ENCODE data around the gene MYO1G.
"Not testable (repeated sequence)": the region's sequence is repeated elsewhere in the genome, so short reads cannot be mapped to it uniquely, and the experiment has no call there.

MYO1G gene

DNA sequence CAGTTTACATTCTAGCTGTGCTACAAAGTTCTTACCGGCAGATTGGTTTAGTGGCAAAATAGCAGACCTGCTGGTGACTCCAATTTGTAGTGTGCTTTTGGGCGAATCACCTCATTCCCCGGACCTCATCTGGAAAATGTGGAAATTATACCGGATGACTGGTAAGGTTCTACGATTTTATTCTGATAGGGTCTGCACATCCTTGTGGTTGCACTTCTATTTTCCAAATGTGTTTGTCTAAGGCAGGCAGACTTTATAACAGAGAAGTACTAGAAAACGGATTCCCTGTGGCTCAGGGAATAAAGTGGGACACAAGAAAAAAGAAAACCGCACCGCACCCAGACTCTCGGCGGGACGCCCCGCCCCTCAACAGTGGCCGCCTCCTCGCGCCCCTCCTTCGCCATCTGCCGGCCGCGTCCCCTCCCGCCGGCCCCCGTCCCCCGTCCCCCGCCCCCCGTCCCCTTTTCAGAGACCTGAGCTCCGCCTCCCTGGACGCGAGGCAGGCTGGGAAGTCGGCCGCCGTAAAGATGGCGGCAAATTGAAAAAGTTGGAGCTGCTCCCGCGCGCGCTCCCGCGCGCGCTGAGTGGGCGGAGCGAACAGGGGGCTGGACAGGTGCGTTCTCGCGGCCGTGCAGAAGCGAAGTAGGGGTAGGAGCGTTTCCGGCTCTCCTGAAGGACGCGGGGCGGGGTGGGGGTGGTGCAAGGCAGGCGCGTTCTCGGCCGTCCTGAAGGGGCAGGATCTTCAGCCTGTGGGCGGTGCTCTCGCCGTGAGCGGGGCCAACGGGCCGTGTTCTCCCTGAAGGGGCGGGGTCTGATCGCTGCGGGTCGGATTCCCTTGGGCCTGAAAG, 20.7 kb upstream of the MYO1G start:
- in situ Hi-C loops (cut with HindIII; ENCODE audit: low sequenced_read_pairs): no loop called here

DNA sequence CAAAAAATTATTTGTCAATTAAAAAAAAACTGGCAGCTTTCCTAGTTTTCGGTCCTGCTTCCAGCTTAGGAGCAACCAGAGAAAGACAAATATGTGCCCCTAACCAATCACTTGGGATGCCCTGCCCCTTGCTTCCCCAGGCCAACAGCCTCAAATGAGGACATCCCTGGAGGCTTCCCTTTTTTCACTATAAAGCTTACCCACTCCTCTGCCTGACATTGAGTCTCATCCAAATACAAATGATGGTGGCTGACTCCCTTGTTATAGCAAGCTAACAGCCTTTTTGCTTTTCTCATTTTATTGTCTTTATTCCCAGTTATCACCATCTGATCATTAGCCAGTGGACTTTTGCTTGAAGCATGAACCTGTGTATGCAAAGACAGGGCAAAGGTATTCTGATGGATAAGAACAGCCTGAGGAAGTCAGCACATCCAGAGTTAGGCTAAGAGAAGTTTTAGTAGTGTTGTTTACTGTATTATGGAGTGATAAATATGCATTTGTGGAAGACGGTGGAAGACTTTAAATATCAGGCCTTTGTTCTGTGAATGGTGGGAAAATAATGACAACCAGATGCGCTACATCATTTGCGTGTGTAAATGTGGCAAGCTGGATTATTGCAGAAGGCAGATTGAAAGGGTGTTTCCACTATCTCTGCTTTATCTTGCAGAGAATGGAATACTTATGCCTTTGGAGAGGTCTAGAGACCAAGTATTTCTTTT, 19.5 kb upstream of the MYO1G start:
- in situ Hi-C loops (cut with HindIII; ENCODE audit: low sequenced_read_pairs): no loop called here

DNA sequence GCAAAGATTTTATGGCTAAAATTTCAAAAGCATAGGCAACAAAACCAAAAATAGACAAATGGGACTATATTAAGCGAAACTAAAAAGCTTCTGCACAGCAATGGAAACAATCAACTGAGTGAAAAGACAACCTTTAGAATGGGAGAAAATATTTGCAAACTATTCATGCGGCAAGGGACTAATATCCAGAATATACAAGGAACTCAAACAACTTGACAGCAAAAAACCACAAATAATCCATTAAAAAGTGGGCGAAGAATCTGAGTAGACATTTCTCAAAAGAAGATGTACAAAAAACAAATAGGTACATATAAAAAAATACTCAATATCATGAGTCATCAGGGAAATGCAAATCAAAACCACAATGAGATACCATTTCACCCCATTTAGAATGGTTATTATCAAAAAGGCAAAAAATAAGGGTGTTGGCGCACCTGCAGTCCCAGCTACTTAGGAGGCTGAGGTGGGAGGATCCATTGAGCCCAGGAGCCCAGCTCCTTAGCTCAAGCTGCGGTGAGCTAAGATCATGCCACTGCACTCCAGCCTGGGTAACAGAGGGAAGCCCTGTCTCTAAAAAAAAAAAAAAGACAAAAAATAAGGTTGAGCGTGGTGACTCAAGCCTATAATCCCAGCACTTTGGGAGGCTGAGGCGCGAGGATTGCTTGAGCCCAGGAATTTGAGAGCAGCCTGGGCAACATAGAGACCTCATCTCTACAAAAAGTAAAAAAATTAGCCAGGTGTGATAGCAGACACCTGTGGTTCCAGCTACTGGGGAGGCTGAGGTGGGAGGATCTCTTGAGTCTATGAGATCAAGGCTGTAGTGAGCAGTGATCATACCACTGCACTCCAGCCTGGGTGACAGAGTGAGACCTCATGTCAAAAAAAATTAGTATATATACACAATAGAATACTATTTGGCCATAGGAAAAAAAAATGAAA, 17.0 kb upstream of the MYO1G start:
- in situ Hi-C loops (cut with HindIII; ENCODE audit: low sequenced_read_pairs): no loop called here

DNA sequence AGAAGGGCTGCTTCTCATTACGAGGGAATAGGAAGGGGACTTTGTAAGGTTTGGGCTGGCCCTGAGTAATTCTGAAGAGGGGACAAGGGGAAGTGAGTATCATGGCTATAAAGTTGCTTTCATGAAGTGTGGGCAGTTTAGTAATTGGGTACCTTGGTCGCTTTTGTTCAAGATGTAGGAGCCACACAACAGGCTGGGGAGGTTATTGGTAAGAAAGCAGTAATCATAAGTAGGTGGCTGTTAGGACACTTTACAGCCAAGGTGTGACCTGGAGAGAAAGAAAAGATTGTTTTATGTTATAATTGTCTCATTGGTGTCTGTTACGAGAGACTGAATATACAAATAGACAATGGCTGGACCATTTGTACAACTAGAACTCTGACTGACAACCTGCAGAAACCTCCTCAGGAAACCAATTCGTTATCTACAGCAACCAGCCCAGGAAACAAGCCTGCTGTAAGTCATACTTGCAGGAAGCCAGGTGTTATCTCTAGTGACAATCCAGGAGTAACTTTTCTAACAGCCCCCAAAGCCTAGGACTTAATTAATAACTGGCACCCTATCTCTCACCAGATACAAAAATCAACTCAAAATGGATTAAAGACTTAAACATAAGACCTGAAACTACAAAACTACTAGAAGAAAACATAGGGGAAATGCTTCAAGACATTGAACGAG, 16.2 kb upstream of the MYO1G start:
- in situ Hi-C loops (cut with HindIII; ENCODE audit: low sequenced_read_pairs): no loop called here

DNA sequence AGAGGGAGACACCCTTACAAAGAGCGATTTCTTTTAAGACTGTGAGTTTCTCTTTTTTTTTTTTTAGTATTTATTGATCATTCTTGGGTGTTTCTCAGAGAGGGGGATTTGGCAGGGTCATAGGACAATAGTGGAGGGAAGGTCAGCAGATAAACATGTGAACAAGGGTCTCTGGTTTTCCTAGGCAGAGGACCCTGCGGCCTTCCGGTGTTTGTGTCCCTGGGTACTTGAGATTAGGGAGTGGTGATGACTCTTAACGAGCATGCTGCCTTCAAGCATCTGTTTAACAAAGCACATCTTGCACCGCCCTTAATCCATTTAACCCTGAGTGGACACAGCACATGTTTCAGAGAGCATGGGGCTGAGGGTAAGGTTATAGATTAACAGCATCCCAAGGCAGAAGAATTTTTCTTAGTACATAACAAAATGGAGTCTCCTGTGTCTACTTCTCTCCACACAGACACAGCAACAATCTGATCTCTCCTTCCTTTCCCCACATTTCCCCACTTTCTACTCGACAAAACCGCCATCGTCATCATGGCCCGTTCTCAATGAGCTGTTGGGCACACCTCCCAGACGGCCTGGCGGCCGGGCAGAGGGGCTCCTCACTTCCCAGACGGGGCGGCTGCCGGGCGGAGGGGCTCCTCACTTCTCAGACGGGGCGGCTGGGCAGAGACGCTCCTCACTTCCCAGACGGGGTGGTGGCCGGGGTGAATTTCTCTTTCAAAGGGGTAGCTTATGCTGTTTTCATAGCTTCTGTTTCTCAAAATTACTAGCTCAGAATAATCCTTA, 13.4 kb upstream of the MYO1G start:
- in situ Hi-C loops (cut with HindIII; ENCODE audit: low sequenced_read_pairs): not testable (repeated sequence)

DNA sequence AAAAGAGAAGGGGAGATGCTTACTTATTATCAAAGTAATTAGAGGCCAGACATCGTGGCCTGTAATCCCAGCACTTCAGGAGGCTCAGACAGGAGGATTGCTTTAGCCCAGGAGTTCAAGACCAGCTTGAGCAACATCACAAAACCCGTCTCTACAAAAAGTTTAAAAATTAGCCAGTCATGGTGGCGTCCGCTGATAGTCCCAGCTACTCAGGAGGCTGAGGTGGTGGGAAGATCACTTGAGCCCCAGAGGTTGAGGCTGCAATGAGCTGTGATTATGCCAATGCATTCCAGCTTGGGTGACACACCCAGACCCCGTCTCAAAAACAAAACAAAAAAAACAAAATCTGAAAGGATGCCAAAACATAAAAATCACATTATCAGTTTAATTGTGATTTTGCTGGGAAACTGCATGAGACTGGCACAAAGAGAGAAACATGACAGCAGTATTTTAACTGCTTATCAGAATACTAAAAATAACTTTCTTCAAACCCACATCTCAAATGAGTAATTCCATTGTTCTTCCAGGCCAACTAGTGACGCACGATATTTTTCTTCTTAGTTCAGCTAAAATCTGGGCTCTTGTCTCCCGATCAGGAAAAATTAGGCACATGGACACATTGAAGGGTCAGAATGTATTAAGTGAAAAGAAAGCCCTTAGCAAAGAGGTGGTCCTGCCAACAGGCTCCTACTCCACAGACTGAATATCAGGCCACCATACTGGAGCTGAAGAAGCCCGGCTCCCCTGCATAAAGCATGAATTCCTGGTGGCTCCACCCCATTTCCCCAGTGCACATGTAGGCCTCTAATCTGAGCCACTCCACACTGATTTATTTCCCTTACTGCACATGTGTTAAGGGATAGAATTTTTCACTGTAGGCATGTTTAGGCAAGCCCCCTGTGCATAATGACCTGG, 11.6 kb upstream of the MYO1G start:
- in situ Hi-C loops (cut with HindIII; ENCODE audit: low sequenced_read_pairs): no loop called here

DNA sequence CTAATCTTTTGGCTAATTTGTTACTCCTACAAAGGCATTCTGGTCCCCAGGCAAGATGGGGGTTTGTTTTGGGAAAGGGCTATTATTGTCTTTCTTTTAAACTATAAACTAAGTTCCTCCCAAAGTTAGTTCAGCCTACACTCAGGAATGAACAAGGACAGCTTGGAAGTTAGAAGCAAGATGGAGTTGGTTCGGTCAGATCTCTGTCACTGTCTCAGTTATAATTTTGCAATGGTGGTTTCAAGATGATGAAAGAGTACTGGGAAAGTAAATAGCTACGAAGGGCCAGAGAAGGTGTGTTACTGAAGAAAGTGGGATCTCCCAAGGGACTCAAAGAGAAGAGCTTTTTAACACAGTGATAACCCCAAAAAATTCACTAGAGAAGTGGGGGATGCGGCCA, 10.3 kb upstream of the MYO1G start:
- in situ Hi-C loops (cut with HindIII; ENCODE audit: low sequenced_read_pairs): no loop called here

DNA sequence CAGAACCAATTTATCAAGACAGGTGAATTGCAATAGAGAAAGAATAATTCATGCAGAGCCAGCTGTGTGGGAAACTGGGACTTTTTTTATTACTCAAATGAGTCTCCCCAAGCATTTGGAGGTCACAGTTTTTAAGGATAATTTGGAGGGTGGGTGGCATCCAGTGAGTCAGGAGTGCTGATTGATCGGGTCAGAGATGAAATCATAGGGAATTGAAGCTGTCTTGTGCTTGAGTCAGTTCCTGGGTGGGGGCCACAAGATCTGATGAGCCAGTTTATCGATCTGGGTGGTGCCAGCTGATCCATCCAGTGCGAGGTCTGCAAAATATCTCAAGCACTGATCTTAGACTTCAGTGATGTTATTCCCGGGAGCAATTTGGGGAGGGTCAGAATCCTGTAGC, 9.9 kb upstream of the MYO1G start:
- in situ Hi-C loops (cut with HindIII; ENCODE audit: low sequenced_read_pairs): no loop called here

DNA sequence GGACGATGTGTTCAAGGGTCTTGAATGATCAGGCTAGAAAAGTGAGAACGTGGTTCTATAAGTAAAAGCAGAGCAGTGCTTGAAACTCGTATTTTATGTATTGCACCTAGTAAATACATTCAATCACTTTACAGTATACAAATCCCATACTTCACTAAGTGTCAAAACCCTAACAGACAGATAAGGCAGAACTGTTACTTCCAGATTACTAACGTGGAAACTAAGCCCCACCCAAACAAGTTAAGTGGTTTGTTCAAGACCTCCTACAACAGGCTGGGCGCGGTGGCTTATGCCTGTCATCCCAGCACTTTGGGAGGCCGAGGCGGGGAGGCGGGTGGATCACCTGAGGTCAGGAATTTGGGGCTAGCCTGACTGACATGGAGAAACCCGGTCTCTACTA, 9.2 kb upstream of the MYO1G start:
- in situ Hi-C loops (cut with HindIII; ENCODE audit: low sequenced_read_pairs): no loop called here

DNA sequence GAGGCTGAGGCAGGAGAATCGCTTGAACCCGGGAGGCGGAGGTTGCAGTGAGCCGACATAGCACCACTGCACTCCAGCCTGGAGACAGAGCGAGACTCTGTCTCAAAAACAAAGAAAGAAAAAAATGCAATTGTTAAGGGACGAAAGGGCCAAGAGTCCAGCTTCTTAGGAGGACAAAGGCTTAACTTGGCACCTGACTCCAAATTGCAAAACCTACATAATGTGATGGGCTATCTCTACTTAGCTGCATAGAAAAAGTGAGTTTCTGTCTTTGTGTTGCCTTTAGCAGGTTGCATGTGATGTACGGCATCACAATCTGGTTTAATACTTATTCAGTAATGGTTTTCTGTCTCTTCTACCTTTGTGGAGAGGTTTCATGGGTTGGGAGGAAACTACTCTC, 8.6 kb upstream of the MYO1G start:
- in situ Hi-C loops (cut with HindIII; ENCODE audit: low sequenced_read_pairs): no loop called here

DNA sequence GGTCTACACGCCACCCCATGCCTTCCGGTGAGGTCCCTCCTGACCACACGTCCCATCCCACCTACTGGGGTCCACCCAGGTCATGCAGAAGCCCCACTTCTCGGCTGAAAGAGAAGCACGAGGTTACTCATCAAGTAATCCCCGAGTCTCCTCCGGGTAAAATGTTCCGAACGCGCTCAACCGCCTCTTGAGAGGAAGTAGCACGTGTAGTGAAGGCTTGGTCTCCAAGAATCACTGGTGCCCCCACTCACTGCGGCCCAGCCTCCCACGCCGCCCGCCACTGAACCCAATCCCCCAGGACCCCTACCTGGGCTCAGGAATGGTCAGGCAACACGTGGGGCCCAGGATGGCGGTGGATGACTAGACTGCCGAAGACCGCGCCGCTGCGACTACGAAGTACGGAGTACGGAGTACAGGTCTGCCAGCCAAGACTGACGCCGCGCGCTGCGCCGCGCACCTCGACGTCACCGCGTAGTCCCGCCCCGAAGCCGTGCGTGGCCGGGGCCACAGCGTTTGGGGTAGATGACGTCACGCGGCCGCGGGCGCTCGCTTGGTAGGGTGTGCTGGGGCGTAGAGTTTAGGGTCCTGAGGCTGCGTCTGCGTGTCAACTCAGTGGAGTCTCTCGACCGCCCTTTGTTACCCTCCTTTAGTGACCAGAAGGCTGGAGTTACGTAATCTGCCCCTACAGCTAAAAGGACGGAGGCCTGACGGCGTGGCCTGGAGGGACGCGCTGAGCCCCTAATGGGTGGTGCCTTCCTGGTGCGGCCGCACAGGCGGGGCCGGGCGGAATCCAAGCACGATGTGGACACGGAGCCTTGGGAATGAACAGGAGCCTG, 7.6 kb upstream of the MYO1G start:
- in situ Hi-C loops (cut with HindIII; ENCODE audit: low sequenced_read_pairs): no loop called here

DNA sequence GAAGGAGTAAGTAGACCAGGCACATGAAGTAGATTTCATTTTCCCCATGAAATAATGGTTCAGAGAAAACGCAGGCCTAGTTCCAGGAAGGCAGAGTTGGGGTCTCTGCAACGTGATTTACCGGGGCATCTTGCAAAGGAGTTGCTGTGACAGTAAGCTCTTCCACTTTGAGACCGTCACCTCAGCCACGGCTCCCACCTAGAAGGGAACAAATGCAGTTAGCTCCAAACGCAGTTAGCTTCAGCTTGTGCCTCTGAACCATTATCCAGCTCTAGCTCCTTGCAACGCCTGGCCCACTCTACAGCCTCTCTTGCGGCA, 7.0 kb upstream of the MYO1G start:
- in situ Hi-C loops (cut with HindIII; ENCODE audit: low sequenced_read_pairs): no loop called here

DNA sequence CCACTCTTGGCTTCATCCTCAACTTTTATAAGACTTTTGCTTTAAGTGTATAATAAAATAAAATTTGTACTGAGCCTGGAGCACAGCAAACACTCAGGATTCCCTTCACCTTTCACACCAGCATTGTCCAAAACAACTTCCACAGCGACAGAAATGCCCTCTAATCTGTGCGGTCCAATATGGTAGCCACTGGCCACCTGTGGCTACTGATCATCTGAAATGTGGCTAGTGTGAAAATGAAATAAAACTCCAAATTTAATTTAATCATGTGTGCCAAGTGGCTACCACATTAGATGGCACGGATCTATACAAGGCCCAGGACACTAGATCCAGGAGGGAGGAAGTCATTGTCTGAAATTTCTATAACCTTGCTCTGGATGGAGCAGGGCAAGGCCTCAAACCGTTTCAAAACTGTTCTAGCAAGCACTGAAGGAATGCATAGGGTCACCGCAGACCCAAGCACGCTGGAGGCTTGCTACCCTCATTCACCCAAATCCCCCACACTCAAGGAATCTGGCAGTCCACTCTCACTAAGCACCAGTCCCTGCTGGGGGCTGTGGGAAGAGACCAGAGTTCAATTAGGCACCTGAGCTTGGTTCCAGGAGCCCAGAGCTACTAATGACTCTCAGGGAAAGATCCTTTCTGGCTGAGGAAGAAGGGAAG, 6.3 kb upstream of the MYO1G start:
- in situ Hi-C loops (cut with HindIII; ENCODE audit: low sequenced_read_pairs): no loop called here

DNA sequence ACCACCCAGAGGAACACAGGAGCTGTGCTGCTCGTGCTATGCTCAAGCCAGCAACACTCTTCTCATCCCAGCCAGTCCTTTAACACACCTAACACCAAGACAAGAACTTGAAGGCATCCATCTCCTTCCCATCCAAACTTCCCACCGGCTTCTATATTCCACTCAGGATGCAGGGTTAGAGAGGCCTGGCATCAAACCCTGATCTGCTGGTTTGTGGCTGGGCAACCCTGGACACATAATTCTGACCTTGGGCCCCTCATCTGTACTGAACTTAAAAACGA, 5.6 kb upstream of the MYO1G start:
- in situ Hi-C loops (cut with HindIII; ENCODE audit: low sequenced_read_pairs): no loop called here

DNA sequence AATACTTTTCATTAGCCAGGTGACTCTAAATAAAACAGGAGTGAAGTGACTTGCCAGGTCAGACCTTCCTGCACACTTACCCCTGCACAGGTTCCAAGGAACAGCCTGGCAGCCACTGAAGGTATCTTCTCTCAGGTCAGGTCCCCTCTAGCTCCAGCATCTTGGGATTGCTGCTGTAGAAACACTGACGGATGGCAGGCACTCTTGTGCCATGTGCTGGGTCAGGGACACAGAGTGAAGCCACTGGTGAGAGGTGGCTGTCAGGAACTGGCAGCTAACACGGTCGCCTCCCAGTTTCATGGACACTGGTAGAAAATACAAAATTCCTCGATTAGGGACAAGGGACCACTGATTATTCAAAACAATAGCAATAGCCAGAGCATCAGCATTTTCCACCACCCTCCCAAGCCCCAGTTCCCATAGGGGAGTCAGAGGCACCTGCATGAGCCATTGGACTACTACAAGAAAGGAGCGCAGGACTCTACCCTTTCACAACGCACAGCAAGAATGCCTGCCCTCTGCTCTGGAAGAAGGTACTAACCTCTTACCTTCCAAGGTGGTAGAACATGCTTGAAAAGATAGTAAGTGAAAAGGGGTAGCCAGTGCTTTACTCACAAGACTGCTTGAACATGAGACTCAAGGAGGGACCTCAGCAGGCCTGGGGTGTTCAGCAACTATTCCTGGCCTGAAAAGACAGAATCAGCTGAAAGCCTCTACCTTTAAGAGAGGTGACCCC, 5.1 kb upstream of the MYO1G start:
- in situ Hi-C loops (cut with HindIII; ENCODE audit: low sequenced_read_pairs): no loop called here

DNA sequence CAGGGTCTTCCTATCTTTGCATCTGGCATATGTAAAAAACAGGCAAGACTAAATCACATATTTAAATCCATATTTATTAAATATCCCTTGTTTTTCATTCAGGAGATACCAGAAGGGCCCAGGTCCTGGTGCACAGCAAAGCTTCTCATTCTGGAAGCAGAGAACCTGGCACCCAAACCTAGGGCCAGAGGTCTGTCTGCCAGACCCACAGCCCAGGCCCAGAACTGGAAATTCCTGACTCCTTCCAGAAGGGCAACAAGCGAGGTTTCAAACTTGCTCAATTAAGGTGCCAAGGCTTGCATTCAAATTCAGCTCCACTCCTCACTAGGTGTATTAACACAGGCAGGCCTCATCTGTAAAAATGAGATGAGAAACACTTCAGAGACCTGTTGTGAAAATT, 4.2 kb upstream of the MYO1G start:
- in situ Hi-C loops (cut with HindIII; ENCODE audit: low sequenced_read_pairs): no loop called here

DNA sequence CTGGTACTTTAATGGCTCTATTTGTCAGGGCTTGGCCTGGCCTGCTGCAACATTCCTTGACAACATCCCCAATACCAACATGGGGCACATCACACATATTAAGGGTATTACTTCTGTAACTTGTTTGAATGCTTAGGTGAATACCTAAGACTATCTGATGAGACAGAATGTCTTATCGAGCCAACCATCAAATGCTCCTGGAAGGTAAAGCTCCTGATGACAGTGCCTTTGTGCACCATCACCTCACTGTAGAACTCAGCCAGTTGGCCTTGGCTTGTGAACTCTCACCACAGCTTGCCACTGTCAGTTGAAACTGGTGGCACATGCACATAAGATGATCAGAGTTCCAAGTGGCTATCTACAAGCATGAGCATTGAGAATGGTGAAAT, 3.7 kb upstream of the MYO1G start:
- in situ Hi-C loops (cut with HindIII; ENCODE audit: low sequenced_read_pairs): no loop called here

Measured in DLD1 (cell line).